Psoas muscle (tissue), 8 donors: Measurements from ENCODE around the gene PCED1B. TPM values are rescaled to one million over a fixed set of nuclear protein-coding genes. Genes with fewer than 3 reads are reported as not detected.

ENCODE experiments used
- ATAC-seq, 4 donors: fragments of 200-7000 bp; cut with Tn5 transposase; one replicate each; pipeline ENCODE4 v1.9.1; 2020; ENCODE audit warnings: moderate library complexity in 3 of 4, mild to moderate bottlenecking in 2 of 4
- DNase-seq, 2 donors: peaks; one replicate each; pipeline ENCODE4 v3.0.0-alpha.2; 2020
- H3K27ac ChIP-seq: fragments of 200-600 bp; one replicate; pipeline ENCODE4 v1.8.0; 2022
- H3K27me3 ChIP-seq, 3 donors: fragments of 200-600 bp in 1 of 3; one replicate each; pipeline versions ENCODE4 v1.6.1 to v1.8.0; 2013 to 2022; ENCODE audit warnings: low read length in 2 of 3, mild to moderate bottlenecking in 2 of 3, moderate library complexity in 1 of 3; ENCODE audit not compliant: insufficient read depth in 3 of 3
- H3K36me3 ChIP-seq, 2 donors: fragments of 200-600 bp in 1 of 2; one replicate each; pipeline versions ENCODE4 v1.6.1 to v1.8.0; 2013 to 2022; ENCODE audit warnings: low read depth in 1 of 2, mild to moderate bottlenecking in 1 of 2, moderate library complexity in 1 of 2; ENCODE audit not compliant: insufficient read depth in 1 of 2
- H3K4me1 ChIP-seq: fragments of 200-600 bp; one replicate; pipeline ENCODE4 v1.8.0; 2022
- H3K4me3 ChIP-seq: fragments of 200-600 bp; one replicate; pipeline ENCODE4 v1.8.0; 2022; ENCODE audit warnings: mild to moderate bottlenecking
- H3K9me3 ChIP-seq: fragments of 200-600 bp; one replicate; pipeline ENCODE4 v1.8.0; 2022
- WGBS, 3 donors: extraction: QIAGEN DNeasy Blood & Tissue Kit; methylation state at CpG; one replicate each; pipeline versions ENCODE4 v1.1.6 to v1.1.7; 2013; 5-methylcytosine and 5-hydroxymethylcytosine counted together
- intact Hi-C, 2 donors: fragments of 100-400 bp; cut with DNase I; formaldehyde crosslinking; loops; one replicate each; pipeline versions ENCODE4 v1.11.0 to v1.14.2; 2022
- polyA plus RNA-seq, 3 donors: library from polyadenylated mRNA; stranded (reverse); fragments of 200-250 nt; gene quantifications; one replicate each; pipeline ENCODE4 v1.2.3, GENCODE V29; 2013
- total RNA-seq, 4 donors: library from RNA; stranded (reverse); fragmentation: NEBNext Ultra II Directional in 2 of 4; extraction: Animal tissue kit (Norgen Biotek cat#: 25700) in 2 of 4; gene quantifications; one replicate each; pipeline versions ENCODE4 v1.2.1 to v1.2.4, GENCODE V29; 2021 to 2023
- TF ChIP-seq, protein P1 (sequence below): fragments of 200-600 bp; IDR thresholded peaks from one replicate; pipeline ENCODE4 v1.8.0; 2022; ENCODE audit warnings: antibody characterized with exemption
- donor health status: healthy with polysubstance abuse.
- donor health status: DM: no; HTN: no; CAD: no; lungs with moderate emphysema.
- donor health status: Bipolar disorder and iron deficiency.
- donor health status: healthy.
- donor health status: DM: yes; HTN: yes; CAD: no.
- donor health status: DM: no; HTN: no; CAD: no.
- donor health status: DM: no; HTN: no; CAD: no.
- donor health status: DM: yes; HTN: yes; CAD: no.

The PCED1B gene
- total and polyA plus RNA-seq, 7 donors: 0.18 to 1.2 (median 0.38) TPM

DNA sequence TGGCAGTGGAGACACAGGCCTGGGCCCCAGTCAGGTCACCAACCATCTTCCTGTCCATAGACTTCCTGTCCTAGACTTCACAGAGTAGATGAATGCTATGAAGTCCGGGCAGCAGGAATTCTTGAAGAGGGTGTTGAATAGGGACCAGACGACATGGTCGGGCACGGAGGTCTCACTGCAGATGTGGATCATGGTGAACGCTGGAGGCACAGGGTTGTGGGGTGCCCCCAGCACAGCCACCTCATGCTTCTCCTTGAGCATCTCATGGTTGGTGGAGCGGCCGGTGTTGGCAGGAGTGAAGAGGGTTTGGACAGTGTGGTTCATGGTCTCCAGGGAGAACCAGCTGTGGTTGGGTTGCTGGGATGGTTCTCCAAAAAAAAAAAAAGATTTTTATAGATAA, 56.2 kb downstream of the PCED1B start:
- TF ChIP-seq, protein P1, sequence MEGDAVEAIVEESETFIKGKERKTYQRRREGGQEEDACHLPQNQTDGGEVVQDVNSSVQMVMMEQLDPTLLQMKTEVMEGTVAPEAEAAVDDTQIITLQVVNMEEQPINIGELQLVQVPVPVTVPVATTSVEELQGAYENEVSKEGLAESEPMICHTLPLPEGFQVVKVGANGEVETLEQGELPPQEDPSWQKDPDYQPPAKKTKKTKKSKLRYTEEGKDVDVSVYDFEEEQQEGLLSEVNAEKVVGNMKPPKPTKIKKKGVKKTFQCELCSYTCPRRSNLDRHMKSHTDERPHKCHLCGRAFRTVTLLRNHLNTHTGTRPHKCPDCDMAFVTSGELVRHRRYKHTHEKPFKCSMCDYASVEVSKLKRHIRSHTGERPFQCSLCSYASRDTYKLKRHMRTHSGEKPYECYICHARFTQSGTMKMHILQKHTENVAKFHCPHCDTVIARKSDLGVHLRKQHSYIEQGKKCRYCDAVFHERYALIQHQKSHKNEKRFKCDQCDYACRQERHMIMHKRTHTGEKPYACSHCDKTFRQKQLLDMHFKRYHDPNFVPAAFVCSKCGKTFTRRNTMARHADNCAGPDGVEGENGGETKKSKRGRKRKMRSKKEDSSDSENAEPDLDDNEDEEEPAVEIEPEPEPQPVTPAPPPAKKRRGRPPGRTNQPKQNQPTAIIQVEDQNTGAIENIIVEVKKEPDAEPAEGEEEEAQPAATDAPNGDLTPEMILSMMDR: no peak
- ATAC-seq (no peak), DNase-seq (no peak)
- intact Hi-C loops: no loop called here
- H3K27ac ChIP-seq: no peak overlapping the region
- WGBS, 3 donors: 88 to 95% (median 93%) methylated on average over 7 of the region's 7 CpGs
- no peaks in the 10 kb centered on the region for H3K4me1 ChIP-seq
- H3K4me3 ChIP-seq: no peak overlapping the region
- no peaks in the 10 kb centered on the region for H3K27me3 ChIP-seq
- H3K36me3 ChIP-seq: no peaks in the 10 kb centered on the region
- no peaks in the 10 kb centered on the region for H3K9me3 ChIP-seq

DNA sequence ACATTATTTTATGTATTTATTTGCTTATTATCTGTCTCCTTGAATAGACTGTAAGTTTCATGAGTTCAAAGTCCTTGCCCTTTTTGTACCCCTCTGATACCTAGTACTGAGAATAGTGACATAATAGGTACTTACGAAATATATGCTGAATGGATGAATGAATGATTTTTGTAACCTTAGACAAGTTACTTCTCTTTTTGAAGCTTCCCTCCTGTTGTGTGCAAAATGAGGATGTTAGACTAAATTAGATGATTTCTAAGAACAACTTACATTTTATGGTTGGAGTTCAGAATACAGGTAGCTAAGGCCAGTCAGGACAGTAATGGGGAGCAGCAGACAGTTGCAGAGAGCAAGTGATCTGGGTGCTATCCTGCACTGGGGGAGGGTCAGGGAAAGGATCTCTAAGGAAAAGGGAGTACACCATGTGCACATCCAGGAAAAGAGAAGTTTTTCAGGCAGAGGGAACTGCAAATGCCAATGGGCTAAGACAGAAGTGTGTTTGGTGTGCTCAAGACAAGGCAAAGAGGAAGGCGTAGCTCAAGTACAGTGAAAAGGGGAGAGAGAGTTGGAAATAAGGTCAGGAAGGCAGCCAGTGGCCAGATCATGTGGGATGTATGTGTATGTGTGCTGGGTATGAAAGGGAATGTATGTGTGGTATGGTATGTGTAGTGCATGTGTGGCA, 59.7 kb downstream of the PCED1B start:
- no peak overlapping the region for H3K27ac ChIP-seq
- no peak overlapping the region for H3K4me3 ChIP-seq
- intact Hi-C loops: no loop called here
- ATAC-seq (no peak), DNase-seq (no peak)
- 89 to 91% (median 91%) methylated on average over 2 of the region's 2 CpGs for WGBS, 3 donors
- no peaks in the 10 kb centered on the region for H3K36me3 ChIP-seq
- no peaks in the 10 kb centered on the region for H3K27me3 ChIP-seq
- TF ChIP-seq, protein P1: no peak
- H3K4me1 ChIP-seq: no peaks in the 10 kb centered on the region
- H3K9me3 ChIP-seq: no peaks in the 10 kb centered on the region

DNA sequence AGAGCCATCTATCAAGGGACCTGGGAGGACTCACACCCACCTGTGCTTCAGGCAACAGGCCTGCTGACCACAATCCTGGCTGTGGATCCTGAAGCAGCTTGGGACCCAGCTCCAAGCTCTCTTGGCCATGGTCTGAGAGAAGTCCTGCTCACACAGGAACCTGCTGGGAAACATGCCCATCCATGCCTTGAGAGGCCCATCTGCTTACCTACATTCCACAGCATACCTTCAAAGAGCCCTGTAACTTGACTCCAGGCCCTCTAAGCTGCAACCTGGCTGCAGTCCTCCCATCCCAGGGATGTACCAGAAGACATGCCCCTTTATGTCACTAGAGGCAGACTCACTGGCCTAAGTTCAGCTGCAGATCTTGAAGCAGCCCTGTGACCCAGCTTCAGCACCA, 62.0 kb downstream of the PCED1B start:
- Histone ChIP-seq H3K27ac (no peak overlapping the region), H3K27me3 (no peaks in the 10 kb centered on the region), H3K4me1 (no peaks in the 10 kb centered on the region), H3K36me3 (no peaks in the 10 kb centered on the region), H3K4me3 (no peak overlapping the region), H3K9me3 (no peaks in the 10 kb centered on the region)
- intact Hi-C loops: no loop called here
- ATAC-seq: no peak
- TF ChIP-seq, protein P1: no peak
- no peak for DNase-seq

DNA sequence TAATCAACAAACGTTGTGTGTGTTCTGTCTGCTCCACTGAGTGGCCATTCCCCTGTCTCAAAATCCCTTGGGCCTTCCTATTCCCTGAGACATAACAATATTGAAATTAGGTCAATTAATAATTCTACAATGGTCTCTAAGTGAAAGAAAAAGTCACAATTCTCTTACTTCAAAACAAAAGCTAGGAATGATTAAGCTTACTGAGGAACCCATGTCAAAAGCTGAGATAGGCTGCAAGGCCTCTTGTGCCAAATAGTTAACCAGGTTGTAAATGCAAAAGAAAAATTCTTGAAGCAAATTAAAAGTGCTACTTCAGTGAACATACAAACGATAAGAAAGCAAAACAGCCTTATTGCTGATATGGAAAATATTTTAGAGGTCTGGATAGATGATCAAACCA, 65.3 kb downstream of the PCED1B start:
- TF ChIP-seq, protein P1: no peak
- intact Hi-C loops: no loop called here
- Histone ChIP-seq H3K36me3 (no peaks in the 10 kb centered on the region), H3K4me3 (no peak overlapping the region), H3K4me1 (no peaks in the 10 kb centered on the region), H3K9me3 (no peaks in the 10 kb centered on the region), H3K27me3 (no peaks in the 10 kb centered on the region), H3K27ac (no peak overlapping the region)
- 74% methylated on average over 2 of the region's 2 CpGs for WGBS, 3 donors
- ATAC-seq: no peak
- no peak for DNase-seq

DNA sequence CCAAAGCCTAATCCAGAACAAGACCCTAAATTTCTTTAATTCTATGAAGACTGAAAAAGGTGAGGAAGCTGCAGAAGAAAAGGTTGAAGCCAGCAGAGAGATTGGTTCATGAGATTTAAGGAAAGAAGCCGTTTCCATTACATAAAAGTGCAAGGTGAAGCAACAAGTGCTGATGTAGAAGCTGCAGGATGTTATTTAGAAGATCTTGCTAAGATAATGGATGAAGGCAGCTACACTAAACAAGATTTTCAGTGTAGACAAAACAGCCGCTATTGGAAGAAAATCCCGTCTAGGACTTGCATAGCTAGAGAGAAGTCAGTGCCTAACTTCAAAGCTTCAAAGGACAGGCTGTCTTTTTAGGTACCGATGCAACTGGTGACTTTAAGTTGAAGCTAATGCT, 65.8 kb downstream of the PCED1B start:
- WGBS, 3 donors: 80 to 83% (median 81%) methylated on average over 4 of the region's 4 CpGs
- H3K27ac ChIP-seq: no peak overlapping the region
- ATAC-seq (no peak), DNase-seq (no peak)
- H3K4me1 ChIP-seq: no peaks in the 10 kb centered on the region
- H3K27me3 ChIP-seq: no peaks in the 10 kb centered on the region
- TF ChIP-seq, protein P1: no peak
- no peaks in the 10 kb centered on the region for H3K9me3 ChIP-seq
- H3K4me3 ChIP-seq: no peak overlapping the region
- H3K36me3 ChIP-seq: no peaks in the 10 kb centered on the region
- intact Hi-C loops: no loop called here
